Heart left ventricle (tissue), 16 donors: ENCODE data around the gene THSD4. TPM values are rescaled to one million over a fixed set of nuclear protein-coding genes. Genes with fewer than 3 reads are reported as not detected.

Experiments used
- ATAC-seq, 4 donors: fragments of 200-7000 bp; cut with Tn5 transposase; one replicate each; pipeline ENCODE4 v1.9.1; 2020 to 2022; ENCODE audit warnings: moderate library complexity in 4 of 4, mild to moderate bottlenecking in 3 of 4, moderate number of reproducible peaks in 1 of 4
- DNase-seq, 5 donors: peaks; one replicate each; pipeline ENCODE4 v3.0.0-alpha.2; 2020
- H3K27ac ChIP-seq, 12 donors: fragments of 200-600 bp; sonication (generic) in 4 of 12; one replicate each; pipeline versions ENCODE4 v1.5.0 to v1.8.0; 2016 to 2022; ENCODE audit warnings: mild to moderate bottlenecking in 2 of 12
- H3K27me3 ChIP-seq, 9 donors: fragments of 200-600 bp; sonication (generic) in 2 of 9; one replicate each; pipeline versions ENCODE4 v1.5.1 to v1.8.0; 2016 to 2022; ENCODE audit warnings: mild to moderate bottlenecking in 3 of 9
- H3K36me3 ChIP-seq, 9 donors: fragments of 200-600 bp; sonication (generic) in 2 of 9; one replicate each; pipeline versions ENCODE4 v1.5.0 to v1.8.0; 2018 to 2022; ENCODE audit warnings: mild to moderate bottlenecking in 2 of 9
- H3K4me1 ChIP-seq, 12 donors: fragments of 200-600 bp; sonication (generic) in 4 of 12; one replicate each; pipeline versions ENCODE4 v1.5.0 to v1.8.0; 2016 to 2022; ENCODE audit warnings: mild to moderate bottlenecking in 3 of 12
- H3K4me3 ChIP-seq, 12 donors: fragments of 200-600 bp; sonication (generic) in 4 of 12; one replicate each; pipeline versions ENCODE4 v1.5.0 to v1.8.0; 2017 to 2022; ENCODE audit warnings: mild to moderate bottlenecking in 9 of 12, moderate library complexity in 4 of 12
- H3K9me3 ChIP-seq, 12 donors: fragments of 200-600 bp; sonication (generic) in 4 of 12; one replicate each; pipeline versions ENCODE4 v1.5.0 to v1.8.0; 2016 to 2022; ENCODE audit warnings: mild to moderate bottlenecking in 1 of 12
- POLR2A ChIP-seq, 2 donors: fragments of 450-650 bp; IDR thresholded peaks; one replicate each; pipeline ENCODE4 v1.6.1; 2017; ENCODE audit warnings: antibody characterized with exemption in 2 of 2, mild to moderate bottlenecking in 2 of 2, moderate library complexity in 2 of 2
- WGBS, 4 donors: extraction: QIAGEN DNeasy Blood & Tissue Kit in 2 of 4; methylation state at CpG; one replicate each; pipeline versions ENCODE4 v1.1.5 to v1.1.7; 2013 to 2018; 5-methylcytosine and 5-hydroxymethylcytosine counted together
- intact Hi-C, 10 donors: fragments of 100-400 bp; cut with DNase I; formaldehyde crosslinking; loops; one replicate each; pipeline versions ENCODE4 v1.11.1 to v1.14.2; 2022
- polyA plus RNA-seq, 2 donors: library from polyadenylated mRNA; stranded (reverse); fragments of 200-250 nt; gene quantifications; one replicate each; pipeline ENCODE4 v1.2.3, GENCODE V29; 2013
- total RNA-seq, 9 donors: library from RNA; depleted of rRNA in 2 of 9; stranded (reverse); fragments of >200 nt in 2 of 9; fragmentation: NEBNext Ultra II Directional in 3 of 9; extraction: Animal tissue kit (Norgen Biotek cat#: 25700) in 3 of 9; gene quantifications; one replicate each; pipeline versions ENCODE4 v1.1.0 to v1.2.4, GENCODE V29; 2016 to 2023
- TF ChIP-seq, protein P1 (sequence below), 12 donors: fragments of 200-600 bp; sonication (generic) in 4 of 12; IDR thresholded peaks; one replicate each; pipeline versions ENCODE4 v1.5.0 to v1.8.0; 2018 to 2022; ENCODE audit warnings: antibody characterized with exemption in 12 of 12, mild to moderate bottlenecking in 5 of 12
- donor health status: ischemic (EF 13 %, LVEDD 7.1; RV severe dilation, severe dysfunction).
- donor health status: healthy with polysubstance abuse.
- donor health status: DM: no; HTN: yes; CAD: no.
- donor health status: DM: no; HTN: no; CAD: no.
- donor health status: ischemic (EF 25% LVEDD 6.9; RV normal size, moderate dysfunction).
- donor health status: ischemic (EF 25% LVEDD 5.7; RV mildly dilated, moderate dysfunction).
- donor health status: healthy.
- donor health status: DM: yes; HTN: yes; CAD: no.
- donor health status: ischemic (EF 35%, LVEDD 5.7; RV mildly dilated, moderate dysfunction).
- donor health status: nonischemic (EF 11% LVEDD 7.7; RV severe dilation, severe dysfunction).
- donor health status: DM: yes; HTN: yes; CAD: no.
- donor health status: PGD.
- donor health status: ischemic (EF 29% LVEDD 5.4; RV normal size, mild dysfunction).
- donor health status: nonischemic (EF 23%, LVEDD 6.1; RV moderate dilation, normal function).

THSD4 gene
- total and polyA plus RNA-seq, 11 donors = 32.6 to 206 (median 93.2) TPM

DNA sequence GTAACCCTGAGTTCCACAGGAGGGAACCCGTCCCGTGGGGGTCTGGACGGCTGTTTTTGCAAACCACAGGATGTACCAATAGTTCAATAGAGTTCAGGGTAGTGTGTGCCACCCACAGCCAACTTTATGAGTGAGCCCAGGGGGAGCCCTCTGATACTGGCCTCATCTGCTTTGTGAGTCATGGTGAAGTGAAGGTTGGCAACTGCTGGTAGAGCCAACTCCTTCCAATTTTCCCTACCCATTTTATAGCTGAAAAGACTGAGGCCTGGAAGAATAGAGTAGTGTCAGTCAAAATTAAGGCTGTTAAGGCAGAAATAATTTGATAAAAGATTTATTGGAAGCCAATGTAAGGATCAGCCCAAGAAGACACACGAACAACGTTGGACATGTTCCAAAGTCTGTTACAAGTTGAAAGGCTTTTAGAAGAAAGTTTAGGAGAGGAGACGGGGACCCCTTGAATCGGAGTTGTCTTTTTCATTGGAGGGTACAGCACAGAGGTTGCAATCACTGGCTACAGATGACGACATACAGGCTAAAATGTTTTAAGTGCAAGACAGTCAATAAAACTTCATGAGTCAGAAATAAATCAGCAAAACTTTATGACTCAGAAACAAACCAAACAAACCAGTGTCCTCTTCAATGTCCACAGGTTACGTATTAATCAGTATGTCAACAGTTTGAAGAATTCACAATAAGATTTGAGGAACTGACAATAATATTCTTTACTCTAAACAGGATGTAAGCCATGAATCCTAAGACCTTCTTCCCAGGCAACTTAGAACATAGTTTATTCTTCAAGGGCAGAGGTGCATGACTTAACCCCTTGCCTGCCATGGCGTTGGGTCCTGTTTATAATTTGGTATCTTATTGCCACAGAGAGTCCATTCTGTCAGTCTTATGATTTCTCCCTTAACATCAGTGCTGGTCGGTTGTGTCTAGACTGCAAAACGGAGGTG is 632.1 kb downstream of the THSD4 start:
- peaks cover 0 to 6% (median 0%) of the 10 kb centered on the region in 12 donors for H3K4me1 ChIP-seq
- no peak for DNase-seq
- ATAC-seq = no peak

DNA sequence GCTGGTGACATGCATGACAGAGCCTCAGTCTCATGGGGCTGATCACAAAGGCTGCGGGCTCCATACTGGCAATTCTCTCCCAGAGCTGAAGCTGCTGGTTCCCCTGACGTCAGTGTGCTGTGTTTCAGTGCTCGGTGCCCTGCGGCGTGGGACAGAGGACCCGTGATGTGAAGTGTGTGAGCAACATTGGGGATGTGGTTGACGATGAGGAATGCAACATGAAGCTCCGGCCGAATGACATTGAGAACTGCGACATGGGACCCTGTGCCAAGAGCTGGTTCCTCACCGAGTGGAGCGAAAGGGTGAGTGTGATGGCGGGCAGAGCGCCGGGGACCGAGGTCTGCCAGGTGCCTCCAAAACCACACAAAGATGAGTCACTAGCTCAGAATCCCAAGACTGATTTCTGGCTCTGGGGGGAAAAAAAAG is 633.0 kb downstream of the THSD4 start:
- 87 to 94% (median 91%) methylated on average over 16 of the region's 16 CpGs for WGBS, 4 donors

More for the DNA sequence above, 632.1 kb downstream of the THSD4 start:
- no peak overlapping the region for H3K27ac ChIP-seq
- no peak for TF ChIP-seq POLR2A (IDR thresholded peaks at IDR 0.05)
- TF ChIP-seq, protein P1, sequence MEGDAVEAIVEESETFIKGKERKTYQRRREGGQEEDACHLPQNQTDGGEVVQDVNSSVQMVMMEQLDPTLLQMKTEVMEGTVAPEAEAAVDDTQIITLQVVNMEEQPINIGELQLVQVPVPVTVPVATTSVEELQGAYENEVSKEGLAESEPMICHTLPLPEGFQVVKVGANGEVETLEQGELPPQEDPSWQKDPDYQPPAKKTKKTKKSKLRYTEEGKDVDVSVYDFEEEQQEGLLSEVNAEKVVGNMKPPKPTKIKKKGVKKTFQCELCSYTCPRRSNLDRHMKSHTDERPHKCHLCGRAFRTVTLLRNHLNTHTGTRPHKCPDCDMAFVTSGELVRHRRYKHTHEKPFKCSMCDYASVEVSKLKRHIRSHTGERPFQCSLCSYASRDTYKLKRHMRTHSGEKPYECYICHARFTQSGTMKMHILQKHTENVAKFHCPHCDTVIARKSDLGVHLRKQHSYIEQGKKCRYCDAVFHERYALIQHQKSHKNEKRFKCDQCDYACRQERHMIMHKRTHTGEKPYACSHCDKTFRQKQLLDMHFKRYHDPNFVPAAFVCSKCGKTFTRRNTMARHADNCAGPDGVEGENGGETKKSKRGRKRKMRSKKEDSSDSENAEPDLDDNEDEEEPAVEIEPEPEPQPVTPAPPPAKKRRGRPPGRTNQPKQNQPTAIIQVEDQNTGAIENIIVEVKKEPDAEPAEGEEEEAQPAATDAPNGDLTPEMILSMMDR (IDR thresholded peaks at IDR 0.05) = no peak
- H3K4me3 ChIP-seq = no peak overlapping the region
- WGBS, 4 donors = 77 to 87% (median 80%) methylated on average over 12 of the region's 12 CpGs
- H3K27me3 ChIP-seq = no peaks in the 10 kb centered on the region
- no peaks in the 10 kb centered on the region for H3K9me3 ChIP-seq
- intact Hi-C loops = loop anchor here in 6 of 10 donors (2.0 to 10.0 kb wide), 4 partner anchors 51 to 410 kb away; no protein-coding TSS in a partner anchor
- H3K36me3 ChIP-seq = peaks cover 0 to 32% (median 14%) of the 10 kb centered on the region in 9 donors

DNA sequence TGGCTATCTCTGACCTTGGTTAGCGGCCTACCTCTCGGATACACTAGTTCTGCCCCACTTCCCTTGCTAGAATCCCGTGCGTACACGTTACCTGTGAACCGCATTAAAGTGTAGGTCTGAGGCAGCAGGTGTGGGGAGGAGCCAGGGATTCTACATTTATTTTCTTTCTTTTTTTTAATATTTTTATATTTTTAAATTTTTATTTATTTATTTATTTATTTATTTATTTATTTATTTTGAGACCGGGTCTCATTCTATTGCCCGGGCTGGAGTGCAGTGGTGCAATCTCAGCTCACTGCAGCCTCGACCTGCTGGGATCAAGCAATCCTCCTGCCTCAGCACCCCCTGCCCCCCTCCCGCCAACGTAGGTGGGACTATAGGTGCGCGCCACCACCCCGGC is 634.2 kb downstream of the THSD4 start:
- no peak overlapping the region for H3K4me3 ChIP-seq
- WGBS, 4 donors = 96 to 99% (median 98%) methylated on average over 14 of the region's 14 CpGs
- peaks cover 0 to 32% (median 14%) of the 10 kb centered on the region in 9 donors for H3K36me3 ChIP-seq
- intact Hi-C loops = loop anchor here in 5 of 10 donors (5.0 to 10.0 kb wide), 3 partner anchors 55 to 408 kb away; no protein-coding TSS in a partner anchor
- peaks cover 0 to 6% (median 0%) of the 10 kb centered on the region in 12 donors for H3K4me1 ChIP-seq
- H3K27me3 ChIP-seq = no peaks in the 10 kb centered on the region
- no peak for DNase-seq
- no peak overlapping the region for H3K27ac ChIP-seq
- H3K9me3 ChIP-seq = peaks cover 0 to 2% (median 0%) of the 10 kb centered on the region in 12 donors
- ATAC-seq = no peak
- no peak for TF ChIP-seq POLR2A (IDR thresholded peaks at IDR 0.05)
- TF ChIP-seq, protein P1 (IDR thresholded peaks at IDR 0.05) = no peak

More for the DNA sequence above, 633.0 kb downstream of the THSD4 start:
- Histone ChIP-seq H3K27ac (no peak overlapping the region), H3K36me3 (peaks cover 0 to 32% (median 14%) of the 10 kb centered on the region in 9 donors), H3K4me1 (peaks cover 0 to 6% (median 0%) of the 10 kb centered on the region in 12 donors), H3K4me3 (no peak overlapping the region), H3K9me3 (no peaks in the 10 kb centered on the region), H3K27me3 (no peaks in the 10 kb centered on the region)
- no peak for TF ChIP-seq POLR2A (IDR thresholded peaks at IDR 0.05)
- TF ChIP-seq, protein P1 (IDR thresholded peaks at IDR 0.05) = no peak
- ATAC-seq (no peak), DNase-seq (no peak)
- intact Hi-C loops = loop anchor here in 5 of 10 donors (5.0 to 10.0 kb wide), 3 partner anchors 56 to 409 kb away; no protein-coding TSS in a partner anchor

DNA sequence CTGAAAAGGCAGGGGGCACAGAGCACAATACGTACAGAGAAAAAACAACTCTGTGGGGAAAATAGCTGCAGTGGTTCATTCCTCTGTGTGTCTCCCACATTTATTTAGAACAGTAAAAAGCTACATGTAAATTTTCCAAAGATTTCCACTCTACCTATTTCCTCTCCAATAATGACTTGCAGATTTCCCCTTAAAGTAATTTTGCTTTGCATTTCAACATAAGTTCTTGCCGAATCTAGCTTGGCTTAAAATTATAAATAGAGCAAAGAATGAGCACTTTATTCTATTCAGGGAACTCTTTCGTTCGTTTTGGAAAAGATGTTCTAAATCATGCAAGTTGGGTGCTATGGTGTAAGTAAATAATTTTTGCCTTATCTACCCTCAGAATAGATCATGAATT is 636.9 kb downstream of the THSD4 start:
- intact Hi-C loops = loop anchor here in 3 of 10 donors (5.0 to 10.0 kb wide), 2 partner anchors 35 to 403 kb away; no protein-coding TSS in a partner anchor
- Histone ChIP-seq H3K9me3 (peaks cover 0 to 6% (median 0%) of the 10 kb centered on the region in 12 donors), H3K27ac (no peak overlapping the region), H3K4me3 (no peak overlapping the region), H3K4me1 (peaks cover 0 to 15% (median 3%) of the 10 kb centered on the region in 12 donors), H3K36me3 (peaks cover 0 to 25% (median 11%) of the 10 kb centered on the region in 9 donors), H3K27me3 (no peaks in the 10 kb centered on the region)
- no peak for DNase-seq
- ATAC-seq = no peak
- TF ChIP-seq, protein P1 (IDR thresholded peaks at IDR 0.05) = no peak
- no peak for TF ChIP-seq POLR2A (IDR thresholded peaks at IDR 0.05)
- WGBS, 4 donors = 70 to 80% (median 74%) methylated on average over 4 of the region's 4 CpGs
